Loucy (cell line): ENCODE results near the gene ZNF226.

Experiments
- CTCF ChIP-seq: fragments of 200-600 bp; sonication (generic); conservative IDR thresholded peaks from 2 replicates; pipeline ENCODE4 v1.5.1; 2014; ENCODE audit warnings: mild to moderate bottlenecking, antibody characterized with exemption, low read length
- EZH2phosphoT487 ChIP-seq: fragments of 200-600 bp; IDR thresholded peaks from 2 replicates; pipeline ENCODE4 v1.6.1; 2018; ENCODE audit warnings: antibody characterized with exemption, mild to moderate bottlenecking, moderate library complexity, borderline replicate concordance

- no peak for TF ChIP-seq CTCF
- no peak for TF ChIP-seq EZH2phosphoT487
These were observed 22.9 kb upstream of the ZNF226 start for GRCh38 chr19:44142059-44142433.
